NCI-H524 (cell line): ENCODE measurements around the gene ARHGAP24.
A peak's percentile ranks its signal among the peaks of the same experiment; 100 is the strongest.

Experiments used
- DNase-seq, 2 experiments: peaks; one replicate each; lab custom pipeline; 2025; lab: John Stamatoyannopoulos, UW

ARHGAP24 gene

GRCh38 chr4:85474818-85475630 is at the start of gene ARHGAP24:
ARHGAP24 (plus strand) TSS chr4:85475150.
- peak; percentile 85 to 88 for DNase-seq

GRCh38 chr4:85426366-85426765 is 48.6 kb upstream of the ARHGAP24 start:
- DNase-seq: no peak

- DNase-seq: no peak
These were observed 47.8 kb upstream of the ARHGAP24 start for GRCh38 chr4:85427123-85427522.

GRCh38 chr4:85430226-85430625 is 44.7 kb upstream of the ARHGAP24 start:
- DNase-seq: no peak

GRCh38 chr4:85430697-85431096 is 44.3 kb upstream of the ARHGAP24 start:
- DNase-seq: no peak

- DNase-seq: no peak
These were observed 43.8 kb upstream of the ARHGAP24 start for GRCh38 chr4:85431156-85431555.

- no peak for DNase-seq
These were observed 43.0 kb upstream of the ARHGAP24 start for GRCh38 chr4:85431881-85432485.

GRCh38 chr4:85445050-85445639 is 29.8 kb upstream of the ARHGAP24 start:
- DNase-seq: no peak

GRCh38 chr4:85446141-85446861 is 28.6 kb upstream of the ARHGAP24 start:
- DNase-seq: no peak

- DNase-seq: no peak
These were observed 25.8 kb upstream of the ARHGAP24 start for GRCh38 chr4:85448906-85449890.

- DNase-seq: no peak
These were observed 22.8 kb upstream of the ARHGAP24 start for GRCh38 chr4:85452058-85452731.

GRCh38 chr4:85455942-85456341 is 19.0 kb upstream of the ARHGAP24 start:
- no peak for DNase-seq

GRCh38 chr4:85457752-85458467 is 17.0 kb upstream of the ARHGAP24 start:
- DNase-seq: no peak

- no peak for DNase-seq
These were observed 15.2 kb upstream of the ARHGAP24 start for GRCh38 chr4:85459736-85460135.

- no peak for DNase-seq
These were observed 594 bp upstream of the ARHGAP24 start for GRCh38 chr4:85474356-85474755.

GRCh38 chr4:85475631-85476233 is 782 bp downstream of the ARHGAP24 start:
- peak in 1 of 2 experiments; percentile 58 for DNase-seq

- DNase-seq: peak in 1 of 2 experiments; percentile 1
These were observed 1.4 kb downstream of the ARHGAP24 start for GRCh38 chr4:85476381-85476780.

- DNase-seq: no peak
These were observed 2.6 kb downstream of the ARHGAP24 start for GRCh38 chr4:85477534-85477933.

GRCh38 chr4:85478576-85478975 is 3.6 kb downstream of the ARHGAP24 start:
- DNase-seq: no peak
